GM18868 (cell line): ENCODE measurements around the gene DGKD.
A peak's percentile ranks its signal among the peaks of the same experiment; 100 is the strongest.

Experiments used
- ATAC-seq: cut with Tn5 transposase; IDR thresholded peaks from one replicate; pipeline ENCODE4 v1.9.1; 2021; ENCODE audit warnings: mild to moderate bottlenecking, moderate library complexity; ENCODE audit not compliant: unreplicated experiment

DGKD gene

DNA sequence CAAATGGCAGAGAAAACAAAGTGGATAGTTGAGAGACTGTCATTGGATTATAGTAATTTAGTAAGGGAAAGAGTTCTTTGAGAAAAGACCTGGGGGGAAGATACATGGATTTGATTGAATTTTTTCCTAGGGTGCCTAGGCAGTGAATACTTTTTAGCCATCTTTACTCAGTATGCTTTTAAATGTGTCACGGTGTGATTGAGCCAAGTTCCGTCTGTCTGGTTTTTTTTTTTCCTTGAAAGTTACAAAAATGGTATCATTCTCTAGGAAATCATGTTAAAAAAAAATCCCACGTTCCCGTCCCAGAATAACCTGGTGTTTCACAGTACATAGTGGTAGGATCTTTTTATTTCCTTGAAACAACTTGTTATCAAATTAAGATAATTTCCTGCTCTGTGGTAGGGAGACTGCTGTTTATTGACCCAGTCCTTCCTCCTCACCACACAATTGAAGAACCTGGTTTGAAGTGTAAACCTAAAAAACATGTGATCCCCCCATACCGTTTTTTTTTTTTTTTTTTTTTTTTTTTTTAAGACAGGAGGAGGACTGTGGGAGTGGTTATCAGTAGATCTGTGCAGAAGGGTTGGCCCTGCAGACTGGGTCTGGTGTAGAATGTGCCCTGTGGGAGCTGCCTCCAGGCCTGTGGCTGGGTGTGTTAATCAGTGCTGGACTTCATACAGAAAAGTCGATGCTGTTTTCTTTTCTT, 55.1 kb downstream of the DGKD start:
- ATAC-seq: no peak

GRCh38 chr2:233410196-233410760, 56.0 kb downstream of the DGKD start:
- no peak for ATAC-seq

GRCh38 chr2:233411162-233411561, 56.9 kb downstream of the DGKD start:
- ATAC-seq: no peak

DNA sequence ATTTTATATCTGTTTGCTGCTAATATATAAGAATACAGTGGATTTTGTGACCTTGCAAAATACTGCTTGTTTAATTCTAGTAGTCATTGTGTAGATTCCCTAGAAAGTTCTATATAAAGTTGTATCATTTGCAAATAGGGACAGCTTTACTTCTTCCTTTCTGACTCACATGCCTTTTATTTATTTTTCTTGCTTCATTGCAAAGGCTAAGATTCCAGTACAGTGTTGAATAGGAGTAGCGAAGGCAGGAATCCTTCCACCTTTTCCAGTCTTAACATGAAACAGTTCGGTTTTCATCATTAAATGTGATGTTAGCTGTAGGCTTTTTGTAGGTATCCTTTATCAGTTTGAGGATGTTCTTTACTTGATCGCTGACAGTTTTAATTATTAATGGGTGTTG, 58.1 kb downstream of the DGKD start:
- ATAC-seq: no peak

DNA sequence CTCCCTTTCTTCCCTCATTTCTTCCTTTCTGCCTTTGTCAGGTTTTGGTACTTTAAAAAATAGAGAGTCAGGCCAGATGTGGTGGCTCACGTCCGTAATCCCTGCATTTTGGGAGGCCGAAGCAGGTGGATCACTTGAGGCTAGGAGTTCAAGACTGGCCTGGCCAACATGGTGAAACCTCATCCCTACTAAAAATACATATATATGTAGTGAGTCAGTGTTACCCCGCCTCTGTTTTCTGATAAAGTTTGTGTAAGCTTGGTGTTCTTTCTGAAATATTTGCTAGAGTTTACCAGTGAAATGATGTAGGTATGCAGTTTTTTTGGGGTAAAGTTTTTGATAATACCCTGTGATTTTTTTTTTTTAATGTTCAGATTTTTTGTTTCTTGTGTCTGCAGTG, 58.8 kb downstream of the DGKD start:
- no peak for ATAC-seq

DNA sequence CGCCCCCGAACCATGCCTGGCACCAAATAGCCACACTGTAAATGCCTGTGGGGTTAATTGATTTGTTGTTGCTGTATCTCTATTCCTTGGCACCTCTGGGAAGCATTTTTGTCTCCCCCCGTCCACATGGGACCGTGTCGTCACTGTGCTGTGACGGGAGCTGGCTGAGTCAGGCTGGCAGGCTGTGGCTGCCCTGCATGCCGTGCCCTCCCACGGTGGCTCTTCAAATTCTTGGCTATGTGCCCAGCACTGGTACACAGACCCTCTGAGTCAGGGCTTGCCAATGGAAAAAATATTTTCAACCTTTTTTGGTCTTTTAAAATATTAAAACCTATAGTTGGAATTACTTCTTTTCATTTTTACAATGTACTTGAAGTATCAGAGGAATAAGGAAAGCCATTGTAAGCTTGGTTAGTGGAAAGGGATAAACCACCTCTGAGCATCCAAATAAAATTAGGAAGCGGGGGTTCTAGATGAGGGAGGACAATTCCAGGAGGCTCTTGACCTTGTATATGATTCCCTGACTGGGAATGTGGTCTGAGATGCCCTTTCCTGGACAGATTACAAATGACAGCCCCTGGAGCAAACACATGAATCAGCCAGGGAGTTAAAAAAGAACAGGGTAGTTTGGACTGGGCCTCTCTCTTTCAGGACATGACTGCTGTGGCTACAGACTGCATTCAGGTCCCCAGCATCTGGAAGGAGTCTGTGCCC, 59.4 kb downstream of the DGKD start:
- ATAC-seq: no peak

GRCh38 chr2:233414273-233414654, 60.0 kb downstream of the DGKD start:
- no peak for ATAC-seq

DNA sequence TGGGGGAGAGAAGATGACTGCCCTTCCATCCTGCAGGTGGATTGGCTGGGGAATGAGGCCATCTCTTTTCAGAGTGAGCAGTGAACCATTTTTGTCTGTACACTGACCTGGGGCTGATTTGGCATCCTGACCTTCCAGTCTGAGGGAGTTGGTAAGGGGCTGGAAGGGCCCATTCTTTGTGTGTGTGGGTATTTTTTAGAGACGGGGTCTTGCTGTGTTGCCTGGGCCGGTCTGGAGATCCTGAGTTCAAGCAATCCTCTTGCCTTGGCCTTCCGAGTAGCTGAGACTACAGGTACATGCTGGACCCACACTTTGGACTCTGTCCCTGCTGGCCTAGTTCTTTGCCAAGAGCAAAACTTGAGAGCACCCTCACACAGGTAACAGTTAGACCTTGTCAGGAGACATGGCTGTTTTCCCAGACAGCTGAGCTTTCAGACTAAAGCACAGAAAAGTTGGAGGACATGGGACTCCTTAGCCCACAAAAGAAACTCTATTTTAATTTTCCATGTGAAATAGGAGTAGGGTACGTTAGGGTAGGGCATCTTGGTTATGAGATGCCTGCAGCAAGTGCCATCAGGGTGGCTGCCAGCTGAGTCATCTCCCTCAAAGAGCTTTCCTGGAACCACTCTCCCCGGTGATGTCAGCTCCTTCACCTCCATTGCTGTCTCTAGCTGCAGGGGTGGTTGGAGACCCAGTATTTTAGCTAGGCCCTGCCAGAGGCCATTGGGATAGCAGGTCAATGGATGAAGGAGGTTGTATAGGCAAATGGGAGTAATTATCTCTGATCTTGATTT, 60.7 kb downstream of the DGKD start:
- ATAC-seq: no peak

DNA sequence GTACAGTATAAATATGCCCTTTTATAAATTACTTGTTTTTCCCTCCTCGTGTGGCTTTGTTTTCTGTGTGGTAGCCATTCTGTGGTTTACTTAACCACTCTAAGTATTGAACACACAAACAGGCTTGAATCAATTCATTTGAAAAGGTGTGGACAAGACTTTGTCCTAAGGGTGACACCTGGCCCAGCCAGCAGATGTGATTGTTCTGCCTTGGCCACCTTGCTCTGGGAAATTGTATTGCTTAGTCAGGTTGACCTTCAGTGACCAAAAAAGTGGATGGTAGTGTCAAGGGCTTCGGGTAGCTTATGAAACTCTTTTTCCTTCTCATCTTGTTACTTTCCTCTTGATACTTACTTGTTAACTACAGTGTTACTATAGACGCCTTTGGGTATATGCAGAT, 61.9 kb downstream of the DGKD start:
- no peak for ATAC-seq

DNA sequence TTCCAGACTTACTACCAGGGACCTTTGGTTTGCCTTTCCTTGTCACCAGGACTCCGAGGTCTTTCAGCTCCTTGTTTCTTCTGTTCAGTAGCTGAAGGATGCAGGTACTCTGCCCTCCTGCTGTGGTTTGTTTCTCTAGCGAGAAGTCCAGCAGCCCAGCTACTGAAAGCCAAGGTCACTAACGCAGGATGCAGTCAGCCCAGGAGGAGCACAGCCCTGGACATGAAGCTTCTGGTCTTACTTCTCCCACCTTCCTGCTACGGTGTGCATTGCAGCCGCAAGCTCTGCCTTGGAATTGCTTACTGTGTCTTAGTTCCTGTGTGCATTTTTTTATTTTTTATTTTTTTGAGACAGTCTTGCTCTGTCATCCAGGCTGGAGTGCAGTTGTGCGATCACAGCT, 62.4 kb downstream of the DGKD start:
- no peak for ATAC-seq

DNA sequence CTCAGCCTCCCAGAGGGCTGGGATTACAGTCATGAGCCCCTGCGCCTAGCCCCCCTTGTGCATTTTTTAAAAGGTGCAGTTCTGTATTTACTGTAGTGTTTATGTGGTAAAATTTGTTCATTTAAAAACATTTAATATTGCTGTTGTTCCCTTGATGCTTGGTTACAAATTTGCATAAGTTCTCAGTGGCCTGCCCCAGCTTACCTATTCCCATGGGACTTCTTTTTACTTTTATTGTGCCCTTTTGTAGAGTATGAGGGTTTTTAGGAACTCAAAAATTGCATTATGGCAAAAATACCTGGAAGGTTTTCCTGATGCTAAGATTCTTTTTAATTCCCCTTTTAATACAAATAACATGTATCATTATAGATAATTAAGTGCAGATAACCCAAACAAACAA, 63.0 kb downstream of the DGKD start:
- ATAC-seq: no peak

DNA sequence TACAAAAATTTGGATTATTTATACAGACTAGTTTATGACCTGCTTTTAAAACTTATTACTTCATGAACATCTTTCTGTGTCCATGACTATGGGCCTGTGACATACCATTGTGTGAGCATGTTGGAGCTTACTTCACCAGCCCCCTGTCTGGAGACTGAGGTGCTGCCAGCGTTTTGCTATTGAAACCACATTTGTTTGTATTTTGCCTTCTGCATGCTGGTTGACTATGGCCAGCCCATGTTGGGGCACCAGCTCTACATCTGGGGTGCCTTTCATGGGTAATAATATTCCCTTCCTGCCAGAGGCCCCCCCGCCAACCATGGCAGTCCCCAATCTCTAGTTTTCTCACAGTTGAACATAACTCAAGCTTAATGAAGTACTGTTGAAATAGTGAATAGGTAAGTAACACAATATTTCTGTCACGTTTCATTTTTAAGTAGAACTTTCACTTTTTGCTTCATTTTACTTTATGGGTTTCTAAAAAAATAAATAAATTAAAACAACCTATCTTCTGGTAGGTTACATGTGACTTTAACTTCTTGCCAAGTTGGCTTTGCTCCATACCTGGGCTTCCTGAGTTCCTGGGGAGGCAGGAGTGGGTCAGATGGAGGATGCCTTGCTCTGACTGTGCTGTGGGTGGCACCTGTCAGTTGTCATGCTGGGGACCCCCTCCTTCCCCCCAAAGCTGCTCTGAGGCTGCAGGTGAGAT, 63.9 kb downstream of the DGKD start:
- ATAC-seq: no peak

DNA sequence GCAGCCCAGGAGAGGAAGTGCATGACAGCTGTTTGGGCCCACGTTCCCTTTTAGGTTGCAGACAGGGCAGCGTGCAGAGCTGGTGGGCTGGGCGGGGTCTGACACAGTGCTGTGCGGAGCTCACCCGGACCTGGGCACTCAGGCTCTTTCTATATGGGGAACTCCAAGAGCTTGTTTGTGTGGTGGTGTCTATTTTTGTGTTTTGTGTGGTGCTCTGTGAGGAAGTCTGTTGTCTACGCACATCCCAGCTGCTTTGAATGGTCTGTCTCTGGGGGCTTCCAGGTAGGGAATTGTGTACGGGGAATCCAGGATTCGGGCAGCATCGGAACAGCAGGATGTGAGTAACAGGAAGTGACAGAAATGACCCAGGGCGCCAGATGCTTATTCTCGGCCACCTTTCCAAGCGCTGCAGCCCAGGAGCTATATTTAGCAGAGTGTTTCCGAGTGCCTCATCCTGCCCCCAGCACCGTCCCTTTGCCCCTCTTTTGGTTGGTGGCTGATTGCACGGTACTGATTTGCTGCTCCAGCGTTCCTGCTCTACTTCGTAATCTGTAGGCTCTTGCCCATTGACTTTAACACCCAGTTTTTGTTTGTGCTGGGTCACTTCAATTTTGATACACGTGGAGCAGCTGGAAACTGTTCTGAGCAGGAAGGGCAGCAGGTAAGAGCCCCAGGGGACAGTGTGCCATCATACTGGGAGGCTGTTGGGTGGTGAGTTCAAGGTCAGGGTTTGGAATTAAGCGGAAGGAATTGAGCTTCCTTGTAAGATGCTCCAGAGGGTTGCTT, 64.7 kb downstream of the DGKD start:
- ATAC-seq: peak; percentile 58

GRCh38 chr2:233419602-233420391, 65.5 kb downstream of the DGKD start:
- peak; percentile 29 for ATAC-seq

- ATAC-seq: no peak
Measured at GRCh38 chr2:233421091-233421816, 67.0 kb downstream of the DGKD start.

- peak; percentile 64 for ATAC-seq
Measured at GRCh38 chr2:233422050-233422639, 67.9 kb downstream of the DGKD start.

DNA sequence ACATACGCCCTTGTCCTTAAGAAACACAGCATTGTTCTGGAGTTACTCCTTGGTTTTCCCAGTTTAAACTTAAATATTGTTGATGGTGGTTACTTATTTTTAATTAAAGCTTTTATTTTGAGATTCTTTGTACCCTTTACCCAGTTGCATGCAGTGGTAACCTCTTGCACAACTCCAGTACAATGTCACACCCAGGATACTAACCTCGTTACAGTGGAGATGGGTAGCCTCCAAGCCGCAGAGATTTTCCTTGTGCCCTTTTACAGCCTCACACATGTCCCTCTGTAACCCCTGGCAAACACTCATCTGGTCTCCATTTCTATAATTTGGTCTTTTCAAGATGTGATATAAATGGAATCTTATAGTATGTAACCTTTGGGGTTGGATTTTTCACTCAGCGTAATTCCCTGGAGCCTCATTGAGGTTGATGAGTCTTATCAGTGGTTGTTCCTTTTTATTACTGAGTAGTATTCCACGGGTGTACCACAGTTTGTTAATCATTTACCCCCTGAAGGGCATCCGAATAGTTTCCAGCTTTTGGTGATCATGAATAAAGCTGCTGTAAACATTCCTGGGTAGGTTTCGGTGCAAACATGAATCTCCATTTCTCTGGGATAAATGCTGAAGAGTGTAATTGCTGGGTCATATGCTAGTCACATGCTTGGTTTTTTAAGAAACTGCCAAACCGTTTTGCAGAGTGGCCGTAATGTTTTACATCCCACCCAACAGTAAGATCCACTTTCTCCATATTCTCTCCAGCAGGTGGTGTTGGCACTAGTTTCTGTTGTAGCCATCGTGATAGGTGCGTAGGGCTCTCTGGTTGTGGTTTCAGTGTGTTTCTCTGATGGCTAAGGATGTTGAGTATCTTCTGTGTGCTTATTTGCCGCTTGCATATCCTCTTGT, 68.6 kb downstream of the DGKD start:
- ATAC-seq: no peak
